NCI-H748 (cell line): Measurements from ENCODE around the gene C2orf66.
A peak's percentile ranks its signal among the peaks of the same experiment; 100 is the strongest.

Experiments
- DNase-seq: peaks from one replicate; lab custom pipeline; 2025; ENCODE audit not compliant: unreplicated experiment; lab: John Stamatoyannopoulos, UW

C2orf66 gene

GRCh38 chr2:196809260-196809659 lies at the start of gene C2orf66:
TSS of gene C2orf66 (minus strand) at chr2:196809355. CDS start at chr2:196809336, 19 bp downstream.
- DNase-seq = no peak

DNA sequence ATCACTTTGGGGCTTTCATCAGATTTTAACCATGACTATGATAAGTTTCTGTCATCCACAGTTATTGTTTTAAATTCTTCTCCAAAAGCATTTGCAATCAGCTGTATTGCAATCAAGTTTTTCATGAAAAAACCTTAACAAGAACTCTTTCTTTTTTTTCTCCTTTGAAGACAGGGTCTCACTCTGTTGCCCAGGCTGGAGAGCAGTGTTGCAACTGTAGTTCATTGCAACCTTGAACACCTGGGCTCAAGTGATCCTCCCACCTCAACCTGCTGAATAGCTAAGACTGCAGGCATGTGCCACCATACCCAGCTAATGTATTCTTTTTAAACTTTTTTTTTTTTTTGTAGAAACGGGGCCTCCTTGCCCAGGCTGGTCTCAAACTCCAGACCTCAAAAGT lies 45.5 kb upstream of the C2orf66 start:
- no peak for DNase-seq

- no peak for DNase-seq
These were observed 44.3 kb upstream of the C2orf66 start for GRCh38 chr2:196853301-196854087.

- DNase-seq = no peak
These were observed 41.9 kb upstream of the C2orf66 start for GRCh38 chr2:196851088-196851487.

- DNase-seq = no peak
These were observed 40.7 kb upstream of the C2orf66 start for GRCh38 chr2:196849895-196850294.

GRCh38 chr2:196846295-196846694 lies 37.1 kb upstream of the C2orf66 start:
- no peak for DNase-seq

- no peak for DNase-seq
These were observed 36.2 kb upstream of the C2orf66 start for GRCh38 chr2:196845371-196845770.

- no peak for DNase-seq
These were observed 31.0 kb upstream of the C2orf66 start for GRCh38 chr2:196840171-196840570.

GRCh38 chr2:196839574-196839973 lies 30.4 kb upstream of the C2orf66 start:
- DNase-seq = no peak

- DNase-seq = no peak
These were observed 27.3 kb upstream of the C2orf66 start for GRCh38 chr2:196836440-196836839.

DNA sequence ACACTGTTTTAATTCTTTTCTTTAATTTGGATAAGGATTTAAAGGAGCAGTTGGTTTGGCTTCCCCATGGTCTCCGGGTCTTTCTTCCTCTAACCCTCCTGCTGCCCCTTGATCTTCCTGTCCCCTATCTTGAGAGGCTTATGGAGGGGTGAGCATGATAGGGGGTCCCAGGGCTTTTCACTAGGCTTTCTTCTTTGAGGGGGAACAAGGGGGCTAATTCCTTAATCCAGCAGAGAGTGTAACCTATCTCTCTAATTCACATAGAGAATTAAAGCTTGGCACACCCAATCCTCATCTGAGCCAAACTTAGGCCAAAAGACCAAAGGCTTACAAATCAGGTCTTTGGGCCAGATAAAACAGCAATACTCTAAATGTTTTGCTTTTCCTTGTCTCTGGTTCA lies 21.5 kb upstream of the C2orf66 start:
- DNase-seq = no peak

DNA sequence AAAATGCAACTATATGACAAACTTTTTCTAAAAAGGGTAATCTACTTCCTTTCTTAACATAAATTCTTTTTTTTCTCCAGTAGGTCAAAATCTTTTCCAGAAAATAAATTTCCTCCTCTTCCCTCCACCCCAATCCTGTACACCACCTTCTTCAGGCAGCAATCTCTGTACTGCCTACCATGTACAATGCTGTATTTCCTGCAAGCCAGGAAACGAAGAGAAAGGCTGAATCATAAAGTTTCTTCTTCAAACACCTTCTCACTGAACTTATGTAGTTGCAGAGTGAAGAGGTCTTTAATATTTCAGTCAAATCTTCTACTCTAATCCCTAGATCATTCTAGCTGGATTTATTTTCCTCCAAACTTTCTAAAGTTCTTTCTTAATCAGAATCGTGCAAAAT lies 18.2 kb upstream of the C2orf66 start:
- no peak for DNase-seq

DNA sequence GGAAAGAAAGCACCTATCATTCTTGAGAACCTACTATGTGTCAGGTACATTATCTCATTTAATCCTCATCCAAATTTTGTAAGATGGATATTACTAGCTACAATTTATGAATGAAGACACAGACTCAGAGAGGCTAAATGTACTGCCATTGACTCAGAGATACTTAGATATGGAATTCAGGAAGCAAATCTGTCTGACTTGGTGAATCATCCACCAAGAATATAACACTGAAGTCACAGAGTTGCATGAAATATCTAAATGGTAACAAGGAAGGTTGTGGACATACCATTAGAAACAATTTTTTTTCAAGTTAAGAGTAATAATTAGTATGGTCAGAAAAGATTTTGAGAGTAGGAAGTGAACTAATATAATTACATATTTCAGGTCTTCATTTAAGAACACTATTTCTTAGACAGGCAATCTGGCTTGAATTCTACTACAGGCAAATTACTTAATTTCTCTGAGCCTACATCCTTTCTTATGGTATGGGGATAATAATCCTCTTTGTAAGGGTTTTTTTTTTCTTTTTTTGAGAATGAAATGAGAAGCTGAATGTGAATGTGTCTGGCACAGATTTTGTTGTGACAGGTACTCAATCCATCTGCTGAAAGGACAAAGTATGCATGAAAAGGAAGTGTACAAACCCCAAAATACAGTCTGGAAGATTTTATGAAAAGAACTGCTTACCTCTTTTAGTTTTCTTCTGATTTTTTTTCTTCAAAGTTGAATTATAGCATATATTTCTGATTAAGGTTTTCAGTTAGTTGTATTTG lies 14.8 kb upstream of the C2orf66 start:
- DNase-seq = no peak

- no peak for DNase-seq
These were observed 12.0 kb upstream of the C2orf66 start for GRCh38 chr2:196821195-196821594.

DNA sequence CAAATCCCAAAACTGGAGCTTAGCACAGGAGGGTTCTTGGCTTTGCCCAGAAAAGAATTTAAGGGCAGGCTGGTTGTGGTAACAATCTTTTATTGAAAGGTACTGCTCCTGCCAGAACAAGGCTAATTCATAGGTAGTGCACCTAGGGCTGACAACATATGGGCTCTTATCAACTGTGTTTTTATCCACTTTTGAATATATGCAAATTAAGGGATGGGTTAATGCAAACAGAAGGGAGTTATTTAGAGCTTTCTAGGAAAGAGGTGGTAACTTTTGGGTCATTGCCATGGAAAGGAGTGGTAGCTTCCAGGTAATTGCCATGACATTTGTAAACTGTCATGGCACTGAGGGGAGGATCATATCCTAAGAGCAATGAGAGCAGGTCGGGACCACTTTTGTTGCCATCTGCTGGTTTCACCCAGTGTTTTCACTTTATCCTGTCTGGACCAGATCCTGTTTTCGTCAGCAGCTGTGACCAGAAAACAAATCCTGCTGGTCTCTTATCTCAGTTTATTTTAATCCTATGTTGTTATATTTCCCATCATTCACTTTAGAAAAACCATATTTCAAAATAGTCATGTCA lies 981 bp downstream of the C2orf66 start:
- peak; percentile 30 for DNase-seq

DNA sequence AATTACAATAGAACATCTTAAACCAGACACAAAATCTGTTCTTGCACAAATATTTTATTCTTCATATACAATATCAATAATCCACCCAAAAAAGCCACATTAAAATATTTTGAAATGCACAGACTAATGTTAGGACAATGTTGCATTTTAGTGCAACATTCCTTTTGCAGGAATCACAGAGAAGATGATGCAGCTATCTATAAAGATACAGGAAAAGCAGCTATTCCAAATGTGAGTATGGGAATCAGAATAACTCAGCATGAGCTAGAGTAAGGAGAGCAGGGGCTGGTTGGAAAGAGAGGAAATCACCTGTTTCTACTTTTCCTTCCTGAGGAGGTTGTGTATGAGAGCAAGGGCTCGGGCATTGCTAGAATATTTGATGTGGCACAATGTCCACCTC lies 4.8 kb downstream of the C2orf66 start:
- DNase-seq = no peak

- no peak for DNase-seq
These were observed 6.8 kb downstream of the C2orf66 start for GRCh38 chr2:196802401-196802800.

- no peak for DNase-seq
These were observed 7.4 kb downstream of the C2orf66 start for GRCh38 chr2:196801674-196802261.

DNA sequence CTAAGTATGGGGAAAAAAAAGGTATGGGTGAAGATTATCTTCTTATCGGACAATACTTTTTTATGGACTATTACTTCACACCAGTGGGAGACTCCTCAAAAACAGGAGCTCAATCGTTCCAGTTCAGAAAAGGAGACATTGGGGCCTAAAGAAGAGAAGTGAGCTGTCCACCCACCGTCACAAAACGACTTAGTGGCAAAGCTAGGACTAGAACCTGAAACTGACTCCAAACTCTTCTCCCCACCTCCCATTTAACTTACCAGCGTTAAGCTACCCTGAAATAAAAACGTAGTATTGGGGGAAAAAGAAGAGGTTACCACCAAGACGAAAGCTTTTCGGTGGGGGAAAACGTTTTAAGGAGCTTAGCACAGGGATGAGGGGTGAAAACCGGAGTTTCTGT lies 10.2 kb downstream of the C2orf66 start:
- DNase-seq = no peak

- DNase-seq = no peak
These were observed 16.3 kb downstream of the C2orf66 start for GRCh38 chr2:196792865-196793264.

GRCh38 chr2:196783431-196784094 lies 25.6 kb downstream of the C2orf66 start:
- DNase-seq = no peak
